ENCODE measurements around the gene EXOC4.

DNA sequence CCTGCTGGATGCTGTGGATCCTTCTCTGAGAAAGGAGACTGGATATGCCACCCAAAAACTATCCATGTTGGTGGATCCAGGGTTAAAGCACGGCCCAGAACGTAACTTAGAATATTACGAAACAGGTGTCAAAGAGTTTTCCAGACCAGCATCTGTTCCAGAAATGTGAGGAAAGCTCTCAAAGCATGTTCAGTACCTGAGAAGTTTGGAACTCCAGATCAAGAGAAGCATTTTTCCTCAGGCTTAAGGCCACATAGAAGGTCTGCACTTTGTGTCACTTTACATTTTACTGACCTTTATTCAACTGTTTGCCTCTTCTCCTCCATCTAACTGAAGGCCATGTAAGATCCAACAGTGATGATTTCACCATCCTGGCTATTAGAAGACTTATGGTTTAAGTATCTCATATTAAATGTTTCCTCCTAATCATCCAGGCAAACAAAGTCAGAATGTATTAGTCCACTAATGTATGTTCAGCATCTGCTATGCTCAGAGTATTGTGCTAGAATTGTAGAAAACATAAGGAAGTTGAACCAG lies 533.6 kb downstream of the EXOC4 start:
- no peak for TF ChIP-seq YY1 (IDR thresholded peaks at IDR 0.05; ENCODE audit: insufficient read depth, insufficient read length)
- no peak for TF ChIP-seq SUZ12 (IDR thresholded peaks at IDR 0.05; ENCODE audit: extremely low read depth, insufficient read depth, insufficient read length)

Data from NT2/D1 (cell line).